Spleen (tissue), 11 donors: ENCODE data around the gene KIR3DL3. TPM values are rescaled to one million over a fixed set of nuclear protein-coding genes. Genes with fewer than 3 reads are reported as not detected.
A peak's percentile ranks its signal among the peaks of the same experiment; 100 is the strongest.
"Not testable (repeated sequence)": the region's sequence is repeated elsewhere in the genome, so short reads cannot be mapped to it uniquely, and the experiment has no call there.

Experiments
- DNase-seq: peaks from one replicate; pipeline ENCODE4 v3.0.0-alpha.2; 2020
- H3K27ac ChIP-seq, 8 donors: fragments of 200-600 bp; sonication (generic) in 7 of 8; 1 replicate in 4 of 8; 2 replicates in 4 of 8; pipeline versions ENCODE4 v1.5.0 to v1.8.0; 2016 to 2021; ENCODE audit warnings: inconsistent platforms in 4 of 8, mild to moderate bottlenecking in 4 of 8, moderate library complexity in 1 of 8
- H3K27me3 ChIP-seq, 7 donors: fragments of 200-600 bp; sonication (generic) in 6 of 7; replicated peaks in 1 of 7; 1 replicate in 4 of 7; 2 replicates in 3 of 7; pipeline versions ENCODE4 v1.5.0 to v1.8.0; 2016 to 2021; ENCODE audit warnings: inconsistent platforms in 3 of 7, mild to moderate bottlenecking in 1 of 7
- H3K36me3 ChIP-seq, 6 donors: fragments of 200-600 bp; sonication (generic) in 5 of 6; 1 replicate in 4 of 6; 2 replicates in 2 of 6; pipeline versions ENCODE4 v1.5.0 to v1.8.0; 2016 to 2021; ENCODE audit warnings: inconsistent platforms in 2 of 6
- H3K4me1 ChIP-seq, 6 donors: fragments of 200-600 bp; sonication (generic) in 5 of 6; 1 replicate in 3 of 6; 2 replicates in 3 of 6; pipeline versions ENCODE4 v1.5.0 to v1.8.0; 2016 to 2021; ENCODE audit warnings: inconsistent platforms in 3 of 6
- H3K4me3 ChIP-seq, 8 donors: fragments of 200-600 bp; sonication (generic) in 7 of 8; 1 replicate in 4 of 8; 2 replicates in 4 of 8; pipeline versions ENCODE4 v1.5.0 to v1.8.0; 2016 to 2021; ENCODE audit warnings: inconsistent platforms in 4 of 8, mild to moderate bottlenecking in 4 of 8, moderate library complexity in 2 of 8
- H3K9me3 ChIP-seq, 8 donors: fragments of 200-600 bp; sonication (generic) in 7 of 8; 1 replicate in 4 of 8; 2 replicates in 4 of 8; pipeline versions ENCODE4 v1.5.0 to v1.8.0; 2016 to 2021; ENCODE audit warnings: inconsistent platforms in 4 of 8
- POLR2A ChIP-seq, 3 donors: fragments of 450-650 bp; IDR thresholded peaks; one replicate each; pipeline ENCODE4 v1.5.1; 2017; ENCODE audit warnings: antibody characterized with exemption in 3 of 3, mild to moderate bottlenecking in 1 of 3
- POLR2AphosphoS5 ChIP-seq, 3 donors: sonication (generic); formaldehyde crosslinking; IDR thresholded peaks; one replicate each; pipeline ENCODE4 v1.5.1; 2017; ENCODE audit warnings: antibody characterized with exemption in 3 of 3
- WGBS, 5 donors: extraction: QIAGEN DNeasy Blood & Tissue Kit in 3 of 5; methylation state at CpG; one replicate each; pipeline versions ENCODE4 v1.1.5 to v1.1.7; 2013 to 2018; 5-methylcytosine and 5-hydroxymethylcytosine counted together
- intact Hi-C: fragments of 100-400 bp; cut with DNase I; formaldehyde crosslinking; loops from one replicate; pipeline ENCODE4 v1.15.0; 2023; ENCODE audit warnings: low total_unique reads
- polyA plus RNA-seq, 3 donors: library from polyadenylated mRNA; stranded (reverse); fragments of 200-250 nt; gene quantifications; one replicate each; pipeline ENCODE4 v1.2.1, GENCODE V29; 2013
- total RNA-seq, 7 donors: library from RNA; depleted of rRNA in 3 of 7; stranded (reverse); fragments of >200 nt in 3 of 7; fragmentation: NEBNext Ultra II Directional in 4 of 7; extraction: Animal tissue kit (Norgen Biotek cat#: 25700) in 4 of 7; gene quantifications; one replicate each; pipeline versions ENCODE4 v1.1.0 to v1.2.1, GENCODE V29; 2016 to 2021
- TF ChIP-seq, protein P1 (sequence below), 11 experiments: fragments of 200-600 bp in 7 of 11; fragments of 450-650 bp in 4 of 11; sonication (generic) in 4 of 11; IDR thresholded peaks in 8 of 11; conservative IDR thresholded peaks in 3 of 11; 1 replicate in 7 of 11; 2 replicates in 4 of 11; pipeline versions ENCODE4 v1.4.0 to v1.8.0; 2016 to 2021; ENCODE audit warnings: antibody characterized with exemption in 11 of 11, inconsistent platforms in 4 of 11, mild to moderate bottlenecking in 1 of 11
- donor health status: healthy with polysubstance abuse.
- donor health status: DM: no; HTN: no; CAD: no; lungs with moderate emphysema.
- donor health status: DM: no; HTN: no; CAD: no.
- donor health status: Bipolar disorder and iron deficiency.
- donor health status: healthy.
- donor health status: DM: no; HTN: no; CAD: no.
- donor health status: DM: yes; HTN: yes; CAD: no.

KIR3DL3 gene
- total and polyA plus RNA-seq, 10 donors = not detected

DNA sequence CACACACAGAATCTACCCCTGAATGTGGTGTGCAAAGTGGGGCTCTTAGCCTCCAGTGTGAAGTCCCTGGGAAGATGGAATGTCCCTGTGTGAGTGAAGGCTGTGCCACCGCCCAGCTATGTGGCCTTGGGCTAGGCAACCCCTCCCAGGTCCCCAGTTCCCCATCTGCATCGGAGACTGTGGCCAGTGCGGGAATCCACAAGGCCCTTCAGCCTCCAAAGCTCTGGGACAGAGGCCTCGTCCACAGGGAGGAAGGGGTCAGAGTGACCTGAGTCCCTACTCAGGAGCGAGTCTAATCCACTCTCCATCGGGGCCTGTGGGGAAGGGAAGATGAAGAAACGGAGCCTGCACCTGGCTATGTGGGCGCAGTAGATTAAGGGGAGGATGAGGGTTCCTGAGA lies 19.3 kb upstream of the KIR3DL3 start:
- intact Hi-C loops = no loop called here
- DNase-seq = no peak

DNA sequence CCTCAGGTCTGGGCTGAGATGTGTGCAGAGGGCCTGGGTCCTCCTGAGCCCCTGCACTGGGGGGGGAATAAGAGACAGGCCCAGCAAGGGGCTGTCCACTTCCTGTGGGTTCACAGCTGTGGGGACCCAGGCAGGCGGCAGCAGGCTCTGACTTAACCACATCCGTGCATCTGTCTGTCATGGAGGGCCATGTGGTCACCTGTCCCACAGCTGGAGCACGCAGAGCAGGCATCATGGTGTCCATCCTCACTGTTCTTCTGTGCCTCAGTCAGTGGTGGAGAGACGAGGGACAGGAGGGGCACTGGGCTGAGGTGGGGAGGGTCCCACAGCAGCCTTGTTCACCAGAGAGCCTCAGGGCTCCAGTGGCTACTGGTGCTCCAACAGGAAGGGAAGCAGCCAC lies 16.3 kb upstream of the KIR3DL3 start:
- no peak overlapping the region for H3K4me3 ChIP-seq
- no peaks in the 10 kb centered on the region for H3K9me3 ChIP-seq
- 16 to 30% (median 24%) methylated on average over 2 to 4 of the region's 4 CpGs for WGBS, 5 donors
- intact Hi-C loops = no loop called here
- no peak overlapping the region for H3K27ac ChIP-seq
- peaks cover 0 to 23% (median 3%) of the 10 kb centered on the region in 6 donors for H3K4me1 ChIP-seq
- H3K36me3 ChIP-seq = no peaks in the 10 kb centered on the region
- peak; percentile 78 for DNase-seq
- peaks cover 0 to 16% (median 0%) of the 10 kb centered on the region in 7 donors for H3K27me3 ChIP-seq
- TF ChIP-seq, protein P1, sequence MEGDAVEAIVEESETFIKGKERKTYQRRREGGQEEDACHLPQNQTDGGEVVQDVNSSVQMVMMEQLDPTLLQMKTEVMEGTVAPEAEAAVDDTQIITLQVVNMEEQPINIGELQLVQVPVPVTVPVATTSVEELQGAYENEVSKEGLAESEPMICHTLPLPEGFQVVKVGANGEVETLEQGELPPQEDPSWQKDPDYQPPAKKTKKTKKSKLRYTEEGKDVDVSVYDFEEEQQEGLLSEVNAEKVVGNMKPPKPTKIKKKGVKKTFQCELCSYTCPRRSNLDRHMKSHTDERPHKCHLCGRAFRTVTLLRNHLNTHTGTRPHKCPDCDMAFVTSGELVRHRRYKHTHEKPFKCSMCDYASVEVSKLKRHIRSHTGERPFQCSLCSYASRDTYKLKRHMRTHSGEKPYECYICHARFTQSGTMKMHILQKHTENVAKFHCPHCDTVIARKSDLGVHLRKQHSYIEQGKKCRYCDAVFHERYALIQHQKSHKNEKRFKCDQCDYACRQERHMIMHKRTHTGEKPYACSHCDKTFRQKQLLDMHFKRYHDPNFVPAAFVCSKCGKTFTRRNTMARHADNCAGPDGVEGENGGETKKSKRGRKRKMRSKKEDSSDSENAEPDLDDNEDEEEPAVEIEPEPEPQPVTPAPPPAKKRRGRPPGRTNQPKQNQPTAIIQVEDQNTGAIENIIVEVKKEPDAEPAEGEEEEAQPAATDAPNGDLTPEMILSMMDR (IDR thresholded peaks at IDR 0.05 in 8 of 11, conservative IDR thresholded peaks at IDR 0.05 in 3 of 11) = no peak
- TF ChIP-seq POLR2A (IDR thresholded peaks at IDR 0.05) = no peak
- peak in 1 of 3 donors; percentile 37 for TF ChIP-seq POLR2AphosphoS5 (IDR thresholded peaks at IDR 0.05)

More for the DNA sequence above, 19.3 kb upstream of the KIR3DL3 start:
- Histone ChIP-seq H3K9me3 (no peaks in the 10 kb centered on the region), H3K27ac (no peak overlapping the region), H3K27me3 (peaks cover 0 to 30% (median 0%) of the 10 kb centered on the region in 7 donors), H3K4me3 (no peak overlapping the region), H3K36me3 (no peaks in the 10 kb centered on the region), H3K4me1 (peaks cover 0 to 14% (median 0%) of the 10 kb centered on the region in 6 donors)
- WGBS, 5 donors = 69 to 83% (median 75%) methylated on average over 8 of the region's 8 CpGs
- TF ChIP-seq POLR2AphosphoS5 (IDR thresholded peaks at IDR 0.05) = no peak

DNA sequence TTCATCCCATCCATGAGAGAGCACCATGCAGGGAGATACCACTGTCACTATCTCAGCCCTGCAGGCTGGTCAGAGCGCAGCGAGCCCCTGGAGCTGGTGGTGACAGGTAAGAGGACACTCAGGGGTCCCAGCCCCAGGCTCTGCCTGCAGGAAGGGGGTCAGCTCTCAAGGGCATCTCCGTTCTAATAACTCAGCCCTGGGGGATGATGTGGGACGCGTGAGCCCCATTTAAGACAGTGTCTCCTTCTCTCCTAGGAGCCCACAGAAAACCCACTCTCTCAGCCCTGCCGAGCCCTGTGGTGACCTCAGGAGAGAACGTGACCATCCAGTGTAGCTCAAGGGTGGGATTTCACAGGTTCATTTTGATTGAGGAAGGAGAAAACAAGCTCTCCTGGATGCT lies 15.5 kb upstream of the KIR3DL3 start:
- 87 to 100% (median 90%) methylated on average over 2 to 7 of the region's 7 CpGs for WGBS, 5 donors
- DNase-seq = no peak
- intact Hi-C loops = no loop called here
- H3K4me3 ChIP-seq = no peak overlapping the region
- H3K27me3 ChIP-seq = peaks cover 0 to 19% (median 0%) of the 10 kb centered on the region in 7 donors
- no peak overlapping the region for H3K27ac ChIP-seq
- no peak for TF ChIP-seq POLR2AphosphoS5 (IDR thresholded peaks at IDR 0.05)
- TF ChIP-seq POLR2A (IDR thresholded peaks at IDR 0.05) = no peak
- TF ChIP-seq, protein P1 (IDR thresholded peaks at IDR 0.05 in 8 of 11, conservative IDR thresholded peaks at IDR 0.05 in 3 of 11) = no peak
- peaks cover 0 to 23% (median 3%) of the 10 kb centered on the region in 6 donors for H3K4me1 ChIP-seq
- H3K36me3 ChIP-seq = no peaks in the 10 kb centered on the region
- H3K9me3 ChIP-seq = no peaks in the 10 kb centered on the region

DNA sequence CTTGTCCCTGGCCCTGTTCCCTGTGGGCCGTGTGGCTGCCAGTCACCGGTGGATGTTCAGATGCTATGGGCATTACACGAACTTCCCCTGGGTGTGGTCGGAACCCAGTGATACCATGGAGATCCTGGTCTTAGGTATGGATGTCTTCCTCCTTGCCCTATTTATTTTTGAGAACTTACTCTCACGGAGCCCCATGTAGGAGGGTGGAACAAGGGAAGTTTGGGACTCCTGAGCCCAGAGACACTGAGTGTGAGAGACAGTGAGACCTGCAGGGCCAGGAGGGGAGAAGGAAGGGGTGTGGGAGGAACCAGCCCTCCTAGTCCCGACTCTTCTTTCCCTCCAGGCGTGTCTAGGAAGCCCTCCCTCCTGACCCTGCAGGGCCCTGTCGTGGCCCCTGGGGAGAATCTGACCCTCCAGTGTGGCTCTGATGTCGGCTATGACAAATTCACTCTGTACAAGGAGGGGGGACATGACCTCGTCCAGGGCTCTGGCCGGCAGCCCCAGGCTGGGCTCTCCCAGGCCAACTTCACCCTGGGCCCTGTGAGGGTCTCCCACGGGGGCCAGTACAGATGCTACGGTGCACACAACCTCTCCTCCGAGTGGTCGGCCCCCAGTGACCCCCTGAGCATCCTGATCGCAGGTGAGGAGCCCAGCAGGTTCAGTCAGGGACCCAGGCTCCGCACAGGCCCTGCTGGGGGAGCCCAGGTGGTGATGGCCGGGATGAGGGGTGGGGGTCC lies 14.9 kb upstream of the KIR3DL3 start:
- Histone ChIP-seq H3K27me3 (peaks cover 0 to 19% (median 0%) of the 10 kb centered on the region in 7 donors), H3K27ac (no peak overlapping the region), H3K36me3 (no peaks in the 10 kb centered on the region), H3K9me3 (no peaks in the 10 kb centered on the region), H3K4me1 (peaks cover 0 to 23% (median 3%) of the 10 kb centered on the region in 6 donors), H3K4me3 (no peak overlapping the region)
- WGBS, 5 donors = 67 to 78% (median 77%) methylated on average over 15 to 18 of the region's 18 CpGs
- DNase-seq = no peak
- intact Hi-C loops = no loop called here
- TF ChIP-seq POLR2AphosphoS5 (IDR thresholded peaks at IDR 0.05) (no peak), POLR2A (IDR thresholded peaks at IDR 0.05) (no peak)
- TF ChIP-seq, protein P1 (IDR thresholded peaks at IDR 0.05 in 8 of 11, conservative IDR thresholded peaks at IDR 0.05 in 3 of 11) = no peak

DNA sequence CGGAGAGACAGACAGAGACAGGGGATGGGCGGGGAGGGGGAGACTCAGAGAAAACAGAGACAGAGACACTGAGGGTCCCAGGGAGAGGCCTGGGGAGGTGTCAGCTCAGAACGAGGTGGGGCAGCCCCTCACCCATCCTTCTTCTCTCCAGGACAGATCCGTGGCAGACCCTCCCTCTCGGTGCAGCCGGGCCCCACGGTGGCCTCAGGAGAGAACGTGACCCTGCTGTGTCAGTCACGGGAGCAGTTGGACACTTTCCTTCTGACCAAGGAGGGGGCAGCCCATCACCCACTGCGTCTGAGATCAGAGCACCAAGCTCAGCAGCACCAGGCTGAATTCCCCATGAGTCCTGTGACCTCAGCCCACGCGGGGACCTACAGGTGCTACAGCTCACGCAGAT lies 14.3 kb upstream of the KIR3DL3 start:
- WGBS, 5 donors = 60 to 85% (median 70%) methylated on average over 5 to 11 of the region's 13 CpGs
- intact Hi-C loops, H3K4me3 ChIP-seq, H3K27ac ChIP-seq, DNase-seq, H3K9me3 ChIP-seq, H3K36me3 ChIP-seq: not testable (repeated sequence)
- Histone ChIP-seq H3K27me3 (peaks cover 0 to 19% (median 0%) of the 10 kb centered on the region in 7 donors), H3K4me1 (peaks cover 0 to 23% (median 3%) of the 10 kb centered on the region in 6 donors)
